ENCODE results near the gene CLIP1. TPM values are rescaled to one million over a fixed set of nuclear protein-coding genes. Genes with fewer than 3 reads are reported as not detected.

Gene CLIP1
- total RNA-seq, 1 experiment from 2014 or later, result 42.9 TPM

- TF ChIP-seq POLR2AphosphoS5 (IDR thresholded peaks at IDR 0.05; ENCODE audit: low read depth, low read length) (no peak), FOSL1 (IDR thresholded peaks at IDR 0.05; ENCODE audit: low read depth) (no peak), TCF7L2 (IDR thresholded peaks at IDR 0.05; ENCODE audit: borderline replicate concordance, extremely low read depth, insufficient read depth, insufficient read length) (no peak)
Observed at GRCh38 chr12:122454739-122455138, 32.3 kb upstream of the CLIP1 start (continued).

GRCh38 chr12:122454250-122454721, 31.8 kb upstream of the CLIP1 start:
- no peaks in the 10 kb centered on the region for H3K79me2 ChIP-seq (ENCODE audit: insufficient read depth, low read length)
- BruUV-seq (replicated peaks), result no TSS peak
- H4K20me1 ChIP-seq (ENCODE audit: insufficient read depth), result no peaks in the 10 kb centered on the region
- no peak for DNase-seq (ENCODE audit: low read depth, low spot score)
- H3K27ac ChIP-seq (ENCODE audit: low read depth, low read length), result no peak overlapping the region
- H3K9me3 ChIP-seq (ENCODE audit: control insufficient read depth in 1 of 2, insufficient read depth in 1 of 2, low read depth in 1 of 2, low read length in 2 of 2), result no peaks in the 10 kb centered on the region
- intact Hi-C loops (cut with micrococcal nuclease), result no loop called here
- no peaks in the 10 kb centered on the region for H3K27me3 ChIP-seq (ENCODE audit: insufficient read depth, low read length)
- H3K4me3 ChIP-seq (replicated peaks in 1 of 2; ENCODE audit: low read depth in 1 of 2, low read length in 2 of 2), result no peak overlapping the region
- RAD21 ChIA-PET (ENCODE audit: low non-redundant PET in 1 of 2, low total read pairs in 2 of 2, uncharacterized antibody in 2 of 2, unreplicated experiment in 2 of 2), result no interaction called here
- no peaks in the 10 kb centered on the region for H3K9me2 ChIP-seq (ENCODE audit: insufficient read depth)
- H2AFZ ChIP-seq (ENCODE audit: low read depth, low read length, poor library complexity, severe bottlenecking), result no peak overlapping the region
- H3K36me3 ChIP-seq (ENCODE audit: control insufficient read depth in 1 of 2, insufficient read depth in 2 of 2, low read length in 2 of 2), result no peaks in the 10 kb centered on the region
- CTCF ChIA-PET, result interaction anchor here (1.0 kb wide), 1 partner anchor 17 kb away, joined by 3 read pairs; no protein-coding TSS in a partner anchor
- peaks cover 4 to 16% of the 10 kb centered on the region in 2 experiments; a peak in 3 of 4 replicates for H3K4me1 ChIP-seq (ENCODE audit: control insufficient read depth in 1 of 2, insufficient read depth in 2 of 2, low read length in 2 of 2)
- no peak; the same call in 1 of the 2 replicates for ATAC-seq
- POLR2A ChIA-PET, result no interaction called here
- H3K9ac ChIP-seq (ENCODE audit: low read length), result no peak overlapping the region
- no peak overlapping the region for H3K4me2 ChIP-seq (ENCODE audit: low read length)
- TF ChIP-seq SRF (IDR thresholded peaks at IDR 0.05; ENCODE audit: low read depth), result no peak
- TF ChIP-seq EZH2 (IDR thresholded peaks at IDR 0.05), result no peak
- no peak for TF ChIP-seq JUND (IDR thresholded peaks at IDR 0.05)
- TF ChIP-seq ZBTB33 (IDR thresholded peaks at IDR 0.05; ENCODE audit: extremely low read depth, insufficient replicate concordance, low read length), result no peak
- TF ChIP-seq SIN3A (IDR thresholded peaks at IDR 0.05; ENCODE audit: low read depth), result no peak
- no peak for TF ChIP-seq POLR2AphosphoS5 (IDR thresholded peaks at IDR 0.05; ENCODE audit: low read depth, low read length)
- no peak for TF ChIP-seq YY1 (IDR thresholded peaks at IDR 0.05; ENCODE audit: extremely low read depth, insufficient replicate concordance, low read depth, low read length)
- TF ChIP-seq REST (IDR thresholded peaks at IDR 0.05; ENCODE audit: low read depth), result no peak
- TF ChIP-seq EGR1 (IDR thresholded peaks at IDR 0.05; ENCODE audit: low read depth), result no peak
- no peak for TF ChIP-seq POLR2A (IDR thresholded peaks at IDR 0.05; ENCODE audit: borderline replicate concordance, extremely low read depth, insufficient read depth, insufficient read length)
- TF ChIP-seq FOSL1 (IDR thresholded peaks at IDR 0.05; ENCODE audit: low read depth), result no peak
- no peak for TF ChIP-seq CEBPB (IDR thresholded peaks at IDR 0.05; ENCODE audit: low read depth)
- TF ChIP-seq CBX3 (IDR thresholded peaks at IDR 0.05; ENCODE audit: low read depth), result no peak
- no peak for TF ChIP-seq EZH2phosphoT487 (IDR thresholded peaks at IDR 0.05; ENCODE audit: borderline replicate concordance)
- TF ChIP-seq TCF7L2 (IDR thresholded peaks at IDR 0.05; ENCODE audit: borderline replicate concordance, extremely low read depth, insufficient read depth, insufficient read length), result no peak
- TF ChIP-seq CTCF (IDR thresholded peaks at IDR 0.05 in 2 of 3, conservative IDR thresholded peaks at IDR 0.05 in 1 of 3; ENCODE audit: borderline replicate concordance in 1 of 3, insufficient read depth in 1 of 3, low read depth in 2 of 3, low read length in 2 of 3), result no peak
- TF ChIP-seq ZFX (IDR thresholded peaks at IDR 0.05), result no peak
- no peak for TF ChIP-seq MAX (IDR thresholded peaks at IDR 0.05)

Measured in HCT116 (cell line).